HL-60 (cell line): ENCODE data around the gene DMD.

ENCODE experiments used
- CTCF ChIP-seq: IDR thresholded peaks from one replicate; pipeline ENCODE4 v1.5.1; 2011; ENCODE audit warnings: low read length, control low read depth, inconsistent platforms; ENCODE audit not compliant: insufficient read depth
- POLR2AphosphoS5 ChIP-seq: IDR thresholded peaks from 2 replicates; pipeline ENCODE4 v1.6.1; 2012; ENCODE audit warnings: low read depth
- REST ChIP-seq: IDR thresholded peaks from 2 replicates; pipeline ENCODE4 v1.6.1; 2012; ENCODE audit warnings: low read depth; ENCODE audit not compliant: insufficient replicate concordance

DNA sequence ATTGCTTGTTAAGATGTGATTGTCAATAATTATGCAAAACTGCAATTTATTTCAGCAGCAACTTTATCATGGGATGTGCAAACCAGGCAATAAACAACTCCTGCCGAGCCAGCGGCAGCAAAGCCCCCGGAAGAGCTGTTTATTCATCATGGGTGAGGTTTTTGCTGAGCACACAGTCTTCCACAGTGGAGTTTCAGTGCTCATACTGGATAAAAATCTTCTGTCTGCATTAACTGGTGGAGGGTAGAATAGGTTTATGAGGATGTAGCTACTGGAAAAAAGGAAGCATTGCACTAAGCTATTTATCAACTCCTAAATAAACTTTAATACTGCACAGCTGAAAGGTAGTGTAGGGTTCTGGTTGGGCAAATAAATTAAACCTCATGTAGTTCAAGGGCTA lies 1582.2 kb downstream of the DMD start:
- TF ChIP-seq POLR2AphosphoS5 (no peak), CTCF (no peak), REST (no peak)
